GM21723 (cell line): ENCODE results near the gene CLPTM1L.
A peak's percentile ranks its signal among the peaks of the same experiment; 100 is the strongest.
"Not testable (repeated sequence)": the region's sequence is repeated elsewhere in the genome, so short reads cannot be mapped to it uniquely, and the experiment has no call there.

ENCODE experiments used
- ATAC-seq: cut with Tn5 transposase; IDR thresholded peaks from one replicate; pipeline ENCODE4 v1.9.1; 2021; ENCODE audit warnings: mild to moderate bottlenecking, moderate library complexity; ENCODE audit not compliant: unreplicated experiment

Gene CLPTM1L

DNA sequence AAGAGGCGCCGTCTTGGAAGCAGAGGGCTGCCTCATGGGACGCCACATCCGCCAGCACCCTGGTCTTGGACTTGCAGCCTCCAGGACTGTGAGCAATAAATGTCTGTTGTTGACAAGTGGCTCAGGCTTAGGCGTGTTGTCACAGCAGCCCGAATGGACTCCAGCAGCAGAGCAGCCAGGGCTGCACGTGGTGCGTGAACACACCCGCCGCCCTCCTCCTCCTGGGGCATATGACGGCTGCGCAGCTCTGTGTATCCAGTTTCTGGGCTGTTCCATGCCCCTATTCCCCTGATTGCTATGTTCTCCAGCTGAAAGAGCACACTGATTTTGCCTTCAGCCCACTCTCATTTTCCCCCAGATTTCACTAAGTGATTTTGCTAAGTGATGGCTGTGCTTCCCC, 36.0 kb upstream of the CLPTM1L start:
- ATAC-seq: no peak

DNA sequence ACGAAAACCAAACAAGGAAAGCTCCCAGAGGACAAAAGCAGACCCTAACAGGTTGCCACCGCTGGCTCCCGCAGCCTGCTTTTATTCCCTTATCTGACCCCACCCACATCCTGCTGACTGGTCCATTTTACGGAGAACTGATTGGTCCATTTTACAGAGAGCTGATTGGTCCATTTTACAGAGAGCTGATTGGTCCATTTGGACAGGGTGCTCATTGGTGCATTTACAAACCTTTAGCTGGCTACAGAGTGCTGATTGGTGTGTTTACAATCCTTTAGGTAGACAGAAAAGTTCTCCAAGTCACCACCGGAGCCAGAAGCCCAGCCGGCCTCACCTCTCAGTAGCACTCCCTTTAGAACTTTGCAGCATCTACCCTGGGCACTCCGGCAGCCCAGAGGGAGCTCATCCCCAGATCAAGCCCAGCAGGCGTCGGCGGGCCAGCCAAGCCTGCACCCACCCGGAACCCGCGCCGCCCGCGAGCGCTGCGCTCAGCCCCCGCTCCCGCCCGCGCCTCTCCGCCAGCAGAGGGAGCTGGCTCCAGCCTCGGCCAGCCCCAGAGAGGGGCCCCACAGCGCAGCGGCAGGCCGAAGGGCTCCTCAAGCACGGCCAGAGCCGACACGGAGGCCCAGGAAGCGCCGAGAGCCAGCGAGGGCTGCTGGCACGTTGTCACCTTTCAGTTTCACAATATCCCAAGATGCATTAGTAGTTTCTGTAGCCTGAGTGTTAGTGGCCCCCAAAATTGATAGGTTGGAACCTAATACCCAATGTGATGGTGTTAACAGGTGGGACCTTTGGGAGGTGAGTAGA, 35.3 kb upstream of the CLPTM1L start:
- ATAC-seq: peak; percentile 86

DNA sequence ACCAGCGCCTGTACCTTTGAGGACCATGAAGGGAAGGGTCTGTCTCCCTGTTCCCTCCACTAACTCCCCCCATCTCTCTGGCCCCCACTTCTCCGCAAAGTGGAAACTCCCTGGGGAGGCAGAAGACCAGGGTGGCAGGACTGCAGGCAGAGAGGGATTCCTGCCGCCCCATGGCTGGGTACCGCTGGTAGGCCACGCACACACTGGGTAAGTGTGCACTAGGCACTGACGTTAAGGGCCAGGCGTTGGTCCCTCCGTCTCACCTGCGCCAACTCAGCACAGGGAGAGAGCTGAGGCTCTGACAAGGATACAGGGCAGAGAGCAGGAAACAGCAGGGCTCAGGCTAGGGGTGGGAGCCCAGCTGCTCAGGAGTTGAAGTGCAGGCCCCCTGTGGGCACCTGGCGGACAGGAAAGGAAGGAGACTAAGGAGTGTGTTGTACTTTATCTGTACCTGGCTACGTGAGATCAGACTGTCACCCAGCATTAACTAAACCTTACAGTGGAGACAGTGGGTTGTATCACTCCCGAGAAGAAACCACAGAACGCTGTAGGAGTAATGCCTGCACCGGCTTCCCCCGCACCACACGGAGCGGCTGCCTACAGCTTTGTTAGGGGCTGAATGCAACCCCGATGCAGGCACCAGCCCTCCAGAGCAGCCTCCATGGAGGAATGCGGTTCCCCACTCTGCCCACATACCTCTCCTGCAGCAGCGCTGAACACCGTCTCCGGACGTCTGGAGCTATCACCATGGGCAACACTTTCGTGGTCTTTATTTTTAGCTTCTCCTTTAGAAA, 34.2 kb upstream of the CLPTM1L start:
- no peak for ATAC-seq

DNA sequence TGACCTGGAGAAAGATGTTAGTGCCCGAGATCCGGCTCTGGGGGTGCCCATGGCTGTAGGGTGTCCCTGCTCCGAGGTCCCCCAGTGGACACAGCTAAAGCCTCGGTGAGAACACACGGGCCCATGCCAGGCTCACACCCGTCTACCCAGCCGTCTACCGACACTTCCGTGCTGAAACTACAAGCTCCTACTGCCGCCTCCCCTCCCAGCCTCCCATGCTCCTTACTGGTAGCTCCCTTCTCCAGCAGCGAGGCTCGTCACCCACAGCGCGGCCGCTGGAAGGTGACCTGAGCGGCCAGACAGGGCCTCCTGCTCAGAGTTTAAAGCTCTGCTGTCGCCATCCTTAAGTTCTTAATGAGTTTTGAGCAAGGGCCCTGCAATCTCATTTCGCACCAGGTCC, 33.2 kb upstream of the CLPTM1L start:
- no peak for ATAC-seq

DNA sequence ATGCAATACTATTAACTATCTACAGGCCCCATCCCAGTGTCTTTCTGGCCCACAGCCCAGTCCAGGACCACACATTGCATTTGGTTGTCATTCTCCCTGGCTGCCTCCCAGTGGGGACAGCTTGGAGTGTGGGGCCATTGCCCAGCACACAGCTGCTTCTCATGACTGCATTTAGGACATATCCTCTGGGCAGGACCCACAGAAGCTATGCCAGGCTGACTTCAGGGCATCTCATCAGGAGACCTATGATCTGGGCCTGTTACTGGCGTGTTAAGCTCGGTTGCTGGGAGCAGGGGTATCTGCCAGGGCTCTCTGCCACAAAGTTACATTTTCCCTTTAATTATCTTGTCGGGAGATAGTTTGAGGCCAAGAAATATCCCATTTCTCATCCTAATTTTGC, 32.1 kb upstream of the CLPTM1L start:
- no peak for ATAC-seq

DNA sequence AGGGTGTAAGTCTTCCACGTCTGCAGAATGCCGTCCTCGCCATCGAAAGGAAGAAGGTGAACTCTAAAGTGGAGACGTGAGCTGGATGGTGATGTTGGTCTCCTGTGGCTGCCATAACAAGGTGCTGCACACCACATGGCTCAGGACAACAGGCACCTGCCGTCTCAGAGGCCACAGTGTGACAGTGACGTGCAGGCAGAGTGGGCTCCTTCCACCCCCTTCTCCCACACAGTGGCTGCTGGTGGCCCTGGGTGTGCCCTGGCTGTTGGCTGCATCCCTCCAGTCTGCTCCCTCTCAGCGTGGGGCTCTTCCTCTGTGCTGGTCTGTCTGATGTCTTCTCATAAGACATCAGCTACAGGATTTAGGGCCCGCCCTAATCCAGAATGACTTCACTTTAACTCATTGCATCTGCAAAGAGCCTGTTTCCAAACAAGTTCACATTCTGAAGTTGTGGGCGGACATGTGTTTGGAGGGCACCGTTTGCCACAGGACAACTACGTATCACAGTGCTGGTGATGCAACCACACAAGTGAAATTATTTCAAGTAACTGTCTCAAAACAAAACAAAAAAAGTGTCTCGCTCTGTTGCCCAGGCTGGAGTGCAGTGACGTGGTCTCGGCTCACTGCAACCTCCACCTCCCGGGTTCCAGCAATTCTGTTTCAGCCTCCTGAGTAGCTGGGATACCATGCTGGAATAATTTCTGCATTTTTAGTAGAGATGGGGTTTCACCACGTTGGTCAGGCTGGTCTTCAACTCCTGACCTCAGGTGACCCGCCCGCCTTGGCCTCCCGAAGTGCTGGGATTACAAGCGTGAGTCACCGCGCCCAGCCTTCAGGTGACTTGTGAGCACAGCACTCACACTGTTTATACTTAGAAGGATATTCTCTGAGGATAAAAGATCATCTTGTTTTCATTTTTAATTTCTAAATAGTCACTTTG, 31.2 kb upstream of the CLPTM1L start:
- ATAC-seq: no peak

DNA sequence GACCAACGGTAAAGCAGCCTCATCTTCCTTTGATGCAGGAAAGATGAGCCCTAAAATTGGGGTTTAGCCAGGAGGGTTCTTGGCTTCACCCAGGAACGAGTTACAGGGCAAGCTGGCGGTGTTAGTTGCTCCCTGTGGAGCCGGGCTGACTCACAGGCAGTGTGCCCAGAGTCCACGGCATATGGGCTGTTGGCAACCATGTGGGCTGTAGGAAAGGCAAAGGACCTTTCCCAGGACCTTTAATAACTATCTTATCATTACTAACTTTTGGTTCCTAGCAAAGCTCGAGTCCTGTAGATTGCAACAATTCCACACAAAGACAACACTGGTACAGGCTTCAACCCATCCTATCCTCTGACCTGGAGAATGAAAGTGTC, 29.8 kb upstream of the CLPTM1L start:
- no peak for ATAC-seq

DNA sequence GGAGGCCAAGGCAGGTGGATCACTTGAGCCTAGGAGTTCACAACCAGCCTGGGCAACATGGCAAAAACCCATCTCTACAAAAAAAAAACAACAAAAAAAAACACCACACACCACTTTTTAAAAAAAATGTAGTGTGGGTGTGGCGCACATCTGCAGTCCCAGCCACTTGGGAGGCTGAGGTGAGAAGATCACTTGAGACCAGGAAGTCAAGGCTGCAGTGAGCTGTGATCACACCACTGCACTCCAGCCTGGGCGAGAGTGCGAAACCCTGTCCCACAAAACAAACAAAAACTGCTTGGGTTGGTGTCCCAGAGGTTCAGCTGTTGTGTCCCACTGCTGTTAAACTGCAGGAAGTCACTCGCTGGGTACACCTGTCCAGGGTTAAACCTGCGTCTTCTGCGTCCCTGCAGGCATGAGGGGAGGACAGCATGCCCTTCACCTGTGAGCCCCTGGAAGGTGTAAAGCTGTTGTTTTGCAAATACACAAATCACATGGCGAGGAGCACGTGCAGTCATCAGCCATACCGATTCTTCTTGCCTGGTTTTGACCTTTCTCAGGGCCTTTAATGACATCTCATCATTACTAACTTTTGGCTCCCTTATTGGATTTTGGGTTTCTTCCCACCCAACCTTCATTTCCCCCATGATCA, 29.3 kb upstream of the CLPTM1L start:
- ATAC-seq: no peak

DNA sequence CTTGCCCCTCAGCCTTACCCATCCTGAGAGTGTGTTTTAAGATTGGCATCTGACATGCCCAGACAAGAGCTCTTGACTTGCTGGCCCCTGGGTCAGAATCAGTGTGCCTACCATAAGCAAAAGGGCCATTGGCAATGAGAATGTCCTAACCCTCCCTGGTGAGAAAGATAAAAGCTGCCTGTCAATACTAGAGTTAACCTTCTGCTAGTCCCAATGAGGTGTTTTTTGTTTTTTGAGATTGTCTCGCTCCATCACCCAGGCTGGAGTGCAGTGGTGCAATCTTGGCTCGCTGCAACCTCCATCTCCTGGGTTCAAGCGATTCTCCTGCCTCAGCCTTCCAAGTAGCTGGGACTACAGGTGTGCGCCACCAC, 27.1 kb upstream of the CLPTM1L start:
- not testable (repeated sequence) for ATAC-seq

DNA sequence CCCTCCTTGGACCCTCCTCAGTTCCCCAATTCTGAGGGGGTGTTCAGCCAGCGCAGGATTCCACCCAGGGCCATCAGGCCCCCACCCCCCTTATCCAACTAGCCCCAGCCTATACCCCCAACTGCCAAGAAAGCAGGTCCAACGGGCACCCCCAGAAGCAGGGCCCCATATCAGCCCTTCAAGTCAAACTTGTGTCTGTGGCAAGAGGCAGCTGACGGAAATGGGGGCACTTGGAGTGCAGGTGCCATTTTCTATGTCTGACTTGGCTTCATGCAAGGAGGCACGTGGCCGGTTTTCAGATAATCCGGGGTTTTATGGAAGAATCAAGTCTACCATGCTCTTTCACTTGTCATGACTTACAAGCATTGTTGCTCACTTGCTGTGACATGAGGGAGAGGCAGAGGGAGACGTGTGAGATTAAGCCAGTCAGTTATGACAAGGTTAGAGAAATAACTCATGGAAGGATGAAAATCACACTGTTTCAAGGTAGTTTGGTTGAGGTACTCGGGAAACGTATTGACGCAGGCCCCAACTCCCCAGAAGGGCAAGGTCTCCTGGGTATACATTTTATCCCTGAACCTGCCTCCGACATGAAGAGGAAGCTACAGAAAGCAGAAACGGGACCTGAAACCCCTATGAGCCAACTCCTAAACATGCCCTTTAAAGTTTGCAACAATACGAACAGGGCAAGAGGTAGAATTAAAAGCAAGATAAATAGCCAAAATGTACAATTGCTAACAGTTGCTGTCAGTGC, 26.5 kb upstream of the CLPTM1L start:
- ATAC-seq: no peak

DNA sequence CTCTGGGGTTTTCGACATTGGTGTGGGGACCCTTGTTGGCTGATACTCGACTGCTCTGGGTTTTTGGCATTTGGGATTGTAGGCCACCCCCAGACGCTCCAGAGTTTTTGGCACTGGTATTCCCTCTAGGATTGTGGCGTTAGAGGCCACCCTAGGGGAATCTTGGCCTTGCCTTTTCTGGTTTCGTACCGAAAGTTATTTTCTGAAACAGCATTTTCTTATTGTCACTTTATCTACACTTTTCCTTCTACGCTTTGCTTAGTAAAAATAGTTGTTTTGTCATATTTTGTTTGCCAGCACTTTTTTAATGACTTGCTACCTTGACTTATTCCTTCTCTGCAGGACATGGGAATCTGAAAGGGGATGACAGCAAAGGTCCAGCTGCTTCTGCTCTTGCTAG, 25.1 kb upstream of the CLPTM1L start:
- ATAC-seq: no peak

DNA sequence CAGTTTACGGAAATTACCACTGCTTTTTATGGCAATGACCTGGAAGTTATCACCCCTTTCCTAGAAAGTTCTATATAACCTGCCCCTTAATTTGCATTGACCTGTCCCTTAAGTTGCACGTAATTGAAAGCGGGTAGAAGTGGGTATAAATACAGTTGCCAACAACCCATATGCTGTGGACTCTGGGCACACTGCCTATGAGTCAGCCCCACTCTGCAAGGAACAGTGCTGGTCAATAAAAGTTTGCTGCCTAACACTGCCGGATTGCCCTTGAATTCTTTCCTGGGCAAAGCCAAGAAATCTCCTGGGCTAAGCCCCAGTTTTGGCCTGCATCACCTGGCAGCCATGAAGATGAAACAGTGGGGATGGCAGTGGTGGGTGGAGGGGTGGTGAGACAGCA, 23.9 kb upstream of the CLPTM1L start:
- no peak for ATAC-seq

DNA sequence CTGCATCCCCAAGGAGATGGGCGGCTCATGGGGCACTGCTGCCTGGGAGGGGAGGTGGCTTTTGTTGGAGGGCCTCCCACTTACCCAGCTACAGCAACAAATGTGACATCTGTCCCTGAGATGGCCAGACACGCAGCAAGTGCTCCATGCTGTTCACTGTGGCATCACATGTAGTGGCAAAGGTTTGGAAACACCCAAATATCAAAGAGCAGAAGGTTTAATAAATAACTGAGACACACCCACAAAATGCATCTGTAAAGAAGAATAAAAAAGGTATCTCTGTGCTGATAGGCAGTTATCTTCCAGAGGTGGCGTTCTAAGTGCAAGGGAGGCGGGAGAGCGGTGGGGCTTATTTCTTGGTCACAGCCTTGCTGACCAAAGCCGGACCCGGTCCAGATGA, 23.3 kb upstream of the CLPTM1L start:
- no peak for ATAC-seq

DNA sequence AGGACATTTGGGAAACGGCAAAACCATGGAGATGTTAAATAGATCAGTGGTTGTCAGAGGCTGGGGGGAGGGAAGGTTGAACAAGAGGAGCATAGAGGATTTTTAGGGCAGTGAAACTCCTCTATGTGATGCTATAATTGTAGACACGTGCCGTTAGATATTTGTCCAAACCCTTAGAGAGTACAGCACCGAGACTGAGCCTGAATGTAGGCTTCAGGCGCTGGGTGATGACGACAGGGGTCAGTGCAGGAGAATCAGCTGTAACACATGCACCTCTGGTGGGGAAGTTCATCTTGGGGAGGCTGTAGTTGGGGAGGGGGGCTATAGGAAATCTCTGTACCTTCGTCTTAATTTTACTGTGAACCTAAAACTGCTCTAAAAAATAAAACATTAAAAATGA, 22.2 kb upstream of the CLPTM1L start:
- ATAC-seq: no peak

DNA sequence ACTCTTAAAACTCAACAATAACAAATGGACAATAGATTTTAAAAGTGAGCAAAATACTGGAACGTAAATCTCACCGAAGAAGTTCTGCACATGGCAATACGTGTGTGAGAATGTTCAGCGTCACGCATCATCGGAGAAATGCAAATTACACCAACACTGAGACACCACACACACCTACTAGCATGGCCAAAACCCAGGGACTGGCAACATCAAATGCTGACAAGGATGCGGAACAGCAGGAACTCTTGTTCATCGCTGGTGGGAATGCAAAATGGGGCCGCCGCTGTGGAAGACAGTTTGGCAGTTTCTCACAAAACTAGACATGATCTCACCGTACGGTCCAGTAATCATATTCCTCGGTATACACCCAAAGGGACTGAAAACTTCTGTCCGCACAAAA, 21.6 kb upstream of the CLPTM1L start:
- peak; percentile 88 for ATAC-seq

DNA sequence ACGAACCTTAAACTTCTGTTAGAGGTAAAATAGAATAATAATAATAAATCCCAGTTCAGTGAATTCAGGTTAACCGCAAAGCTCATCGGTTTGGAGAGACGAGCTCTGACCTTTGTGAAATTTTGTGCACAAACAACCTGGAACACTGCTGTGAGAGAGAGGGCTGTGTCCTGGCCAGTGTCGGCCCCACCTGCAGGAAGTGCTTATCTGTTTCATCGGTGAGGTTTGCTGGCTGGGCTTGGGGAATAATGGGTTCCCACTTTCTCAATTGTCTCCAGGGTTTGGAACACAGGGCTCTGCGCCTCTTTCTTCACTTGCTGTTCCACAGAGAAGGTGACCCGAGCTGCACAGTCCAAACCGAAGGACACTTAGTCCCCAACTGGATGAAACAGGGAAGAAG, 19.3 kb upstream of the CLPTM1L start:
- ATAC-seq: no peak

DNA sequence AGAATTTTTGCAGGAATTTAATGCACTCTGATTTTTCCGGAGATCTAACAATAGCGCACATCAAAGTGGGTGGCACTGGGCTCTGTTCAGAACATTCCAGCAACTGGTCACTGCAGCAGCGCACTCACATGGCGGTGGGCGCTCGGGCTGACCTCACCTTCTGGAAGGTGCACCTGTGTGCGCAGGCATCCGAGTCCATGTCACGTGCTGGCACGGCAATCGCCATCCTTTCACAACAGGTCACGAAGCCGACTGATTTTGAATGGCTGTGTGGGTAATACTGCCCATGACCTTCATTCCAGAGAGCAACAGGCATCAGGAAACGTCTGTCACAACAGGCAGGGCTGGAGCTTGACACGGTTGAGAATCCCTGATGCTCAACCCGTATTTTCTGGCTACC, 18.7 kb upstream of the CLPTM1L start:
- no peak for ATAC-seq

DNA sequence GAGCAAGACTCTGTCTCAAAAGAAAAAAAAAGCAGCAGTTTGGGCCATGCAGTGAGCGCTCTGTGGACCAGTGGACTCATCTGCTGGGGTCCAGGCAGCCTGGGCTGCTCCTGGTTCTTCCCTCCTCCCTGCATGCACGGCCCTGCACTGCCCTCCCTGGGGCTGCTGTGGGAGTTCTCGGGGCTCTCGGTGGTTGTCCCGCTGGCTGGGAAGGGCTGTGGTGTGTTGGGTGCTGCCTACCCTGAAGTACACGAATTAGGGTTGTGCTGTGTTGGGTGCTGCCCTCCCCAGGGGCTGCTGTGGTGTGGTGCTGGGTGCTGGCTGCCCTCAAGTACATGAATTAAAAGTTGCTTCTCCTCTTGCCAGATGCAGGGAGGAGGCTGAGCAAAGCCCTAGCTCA, 18.3 kb upstream of the CLPTM1L start:
- ATAC-seq: no peak

DNA sequence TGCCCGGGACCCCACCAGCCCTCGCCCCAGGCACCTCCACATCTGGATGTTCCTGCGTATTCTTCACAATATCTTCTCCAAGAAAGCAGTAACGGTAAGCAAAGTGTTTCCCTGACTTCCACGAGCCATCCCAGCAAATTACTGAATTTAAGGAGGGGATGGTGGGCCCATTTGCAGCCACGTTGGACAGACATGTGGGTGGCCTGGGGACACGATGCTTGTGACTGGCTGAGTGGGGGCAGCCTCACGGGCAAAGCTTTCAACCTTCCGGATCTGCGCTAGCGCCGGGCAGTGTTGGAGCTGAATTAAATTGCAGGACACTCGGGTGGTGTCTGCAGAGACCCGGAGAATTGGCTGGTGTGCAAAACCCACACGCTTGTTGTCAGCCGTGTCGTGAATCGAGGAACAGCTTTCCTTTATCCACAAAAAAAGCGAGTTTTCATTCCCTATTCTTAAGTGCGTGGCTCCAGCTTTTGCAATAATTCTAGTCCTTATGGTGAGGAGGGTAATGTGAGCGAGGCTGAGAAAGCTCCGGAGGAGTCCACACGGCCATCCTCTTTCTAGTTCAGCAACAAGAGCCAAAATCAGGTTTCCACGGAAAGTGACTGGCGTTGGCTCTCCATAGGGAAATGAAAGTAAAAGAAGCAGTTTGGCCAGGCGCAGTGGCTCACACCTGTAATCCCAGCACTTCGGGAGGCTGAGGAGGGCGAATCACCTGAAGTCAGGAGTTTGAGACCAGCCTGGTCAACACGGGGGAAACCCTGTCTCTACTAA, 17.5 kb upstream of the CLPTM1L start:
- no peak for ATAC-seq
